ENCODE measurements around the gene ACOX2.

GRCh38 chr3:58484045-58484721, 52.8 kb downstream of the ACOX2 start:
- TF ChIP-seq POLR2A (IDR thresholded peaks at IDR 0.05) (no peak), CTCF (IDR thresholded peaks at IDR 0.05) (no peak)

All from suprapubic skin (tissue), 3 donors.